GM19023 (cell line): ENCODE results near the gene MOG.
A peak's percentile ranks its signal among the peaks of the same experiment; 100 is the strongest.
"Not testable (repeated sequence)": the region's sequence is repeated elsewhere in the genome, so short reads cannot be mapped to it uniquely, and the experiment has no call there.

Experiments
- ATAC-seq: cut with Tn5 transposase; IDR thresholded peaks from one replicate; pipeline ENCODE4 v1.9.1; 2021; ENCODE audit warnings: mild to moderate bottlenecking, moderate library complexity; ENCODE audit not compliant: unreplicated experiment

MOG gene

GRCh38 chr6:29637247-29637646, 19.6 kb upstream of the MOG start:
- ATAC-seq = no peak

- no peak for ATAC-seq
Measured at GRCh38 chr6:29641430-29642148, 15.3 kb upstream of the MOG start.

- no peak for ATAC-seq
Measured at GRCh38 chr6:29647927-29648642, 8.8 kb upstream of the MOG start.

- peak; percentile 93 for ATAC-seq
Measured at GRCh38 chr6:29649701-29650673, 6.9 kb upstream of the MOG start.

GRCh38 chr6:29651413-29652197, 5.3 kb upstream of the MOG start:
- no peak for ATAC-seq

- ATAC-seq = no peak
Measured at GRCh38 chr6:29652198-29652584, 4.7 kb upstream of the MOG start.

- no peak for ATAC-seq
Measured at GRCh38 chr6:29653452-29654038, 3.3 kb upstream of the MOG start.

- no peak for ATAC-seq
Measured at GRCh38 chr6:29655658-29656057, 1.2 kb upstream of the MOG start.

- ATAC-seq = no peak
Measured at GRCh38 chr6:29656157-29656556, 735 bp upstream of the MOG start.

- ATAC-seq = no peak
Measured at GRCh38 chr6:29661071-29661470, 4.2 kb downstream of the MOG start.

- not testable (repeated sequence) for ATAC-seq
Measured at GRCh38 chr6:29661502-29662141, 4.7 kb downstream of the MOG start.

GRCh38 chr6:29663300-29664042, 6.6 kb downstream of the MOG start:
- no peak for ATAC-seq

- no peak for ATAC-seq
Measured at GRCh38 chr6:29665942-29666825, 9.3 kb downstream of the MOG start.

- ATAC-seq = no peak
Measured at GRCh38 chr6:29666826-29667130, 9.9 kb downstream of the MOG start.

- no peak for ATAC-seq
Measured at GRCh38 chr6:29667158-29667557, 10.3 kb downstream of the MOG start.

- no peak for ATAC-seq
Measured at GRCh38 chr6:29671026-29671425, 14.1 kb downstream of the MOG start.

GRCh38 chr6:29672116-29672515, 15.2 kb downstream of the MOG start:
- ATAC-seq = not testable (repeated sequence)

GRCh38 chr6:29673161-29673560, 16.3 kb downstream of the MOG start:
- no peak for ATAC-seq
